SK-N-SH (cell line): ENCODE results near the gene CCNC. TPM values are rescaled to one million over a fixed set of nuclear protein-coding genes. Genes with fewer than 3 reads are reported as not detected.

Source experiments
- CTCF ChIA-PET: fragments of 300-600, 350-600 bp; formaldehyde crosslinking; extraction: SDS; loops from one replicate; lab custom pipeline; 2021; lab: Yijun Ruan, JAX
- POLR2A ChIA-PET: fragments of 350-600 bp; sonication (Branson Sonifier 250); formaldehyde crosslinking; extraction: SDS; loops from one replicate; lab custom pipeline; 2020; ENCODE audit warnings: antibody characterized with exemption, inconsistent platforms; lab: Yijun Ruan, JAX
- DNase-seq: peaks from one replicate; pipeline ENCODE4 v3.0.0; 2012
- H2AFZ ChIP-seq: fragments of 200-600 bp; sonication (generic); 2 replicates; pipeline ENCODE4 v1.8.1; 2016; ENCODE audit warnings: antibody characterized with exemption, mild to moderate bottlenecking, low read depth
- H3F3A ChIP-seq: fragments of 200-600 bp; sonication (generic); replicated peaks from 2 replicates; pipeline ENCODE3; 2016; ENCODE audit warnings: antibody characterized with exemption, mild to moderate bottlenecking; ENCODE audit not compliant: insufficient read depth
- H3K27ac ChIP-seq, 2 experiments: fragments of 200-500 bp in 1 of 2; fragments of 200-600 bp in 1 of 2; sonication (Bioruptor generic) in 1 of 2; sonication (generic), shearing (Covaris generic) in 1 of 2; 2 replicates each; pipeline versions ENCODE4 v1.5.1 to v1.6.1; 2014 to 2016; ENCODE audit warnings: low read depth in 2 of 2, inconsistent platforms in 1 of 2, low read length in 1 of 2, mild to moderate bottlenecking in 1 of 2, mixed read lengths in 1 of 2
- H3K27me3 ChIP-seq: fragments of 200-600 bp; sonication (generic), shearing (Covaris generic); 2 replicates; pipeline ENCODE4 v1.6.1; 2016; ENCODE audit warnings: mixed run types; ENCODE audit not compliant: insufficient read depth
- H3K36me3 ChIP-seq, 2 experiments: fragments of 200-500 bp in 1 of 2; fragments of 200-600 bp in 1 of 2; sonication (Bioruptor generic) in 1 of 2; sonication (generic) in 1 of 2; replicated peaks in 1 of 2; 2 replicates each; pipeline versions ENCODE3 to v1.5.1; 2014 to 2016; ENCODE audit warnings: low read length in 1 of 2, mild to moderate bottlenecking in 1 of 2; ENCODE audit not compliant: insufficient read depth in 2 of 2, control insufficient read depth in 1 of 2
- H3K4me1 ChIP-seq, 2 experiments: fragments of 200-500 bp in 1 of 2; fragments of 200-600 bp in 1 of 2; sonication (Bioruptor generic) in 1 of 2; sonication (generic), shearing (Covaris generic) in 1 of 2; 2 replicates each; pipeline versions ENCODE4 v1.5.1 to v1.6.1; 2014 to 2016; ENCODE audit warnings: low read depth in 1 of 2, low read length in 1 of 2, mixed run types in 1 of 2; ENCODE audit not compliant: insufficient read depth in 2 of 2, control insufficient read depth in 1 of 2
- H3K4me2 ChIP-seq: fragments of 200-600 bp; sonication (generic), shearing (Covaris generic); 2 replicates; pipeline ENCODE4 v1.6.1; 2017; ENCODE audit warnings: mixed run types
- H3K4me3 ChIP-seq, 2 experiments: fragments of 200-500 bp in 1 of 2; fragments of 200-600 bp in 1 of 2; sonication (Bioruptor generic) in 1 of 2; sonication (generic), shearing (Covaris generic) in 1 of 2; 2 replicates each; pipeline versions ENCODE4 v1.5.1 to v1.8.1; 2014 to 2016; ENCODE audit warnings: low read depth in 2 of 2, inconsistent platforms in 1 of 2, low read length in 1 of 2, mild to moderate bottlenecking in 1 of 2, mixed read lengths in 1 of 2, moderate library complexity in 1 of 2
- H3K79me2 ChIP-seq: fragments of 200-600 bp; sonication (generic); 2 replicates; pipeline ENCODE4 v1.8.1; 2017; ENCODE audit warnings: mild to moderate bottlenecking; ENCODE audit not compliant: insufficient read depth
- H3K9ac ChIP-seq: fragments of 200-600 bp; sonication (generic); 2 replicates; pipeline ENCODE4 v1.6.1; 2017; ENCODE audit warnings: mixed run types
- H3K9me2 ChIP-seq: fragments of 200-600 bp; sonication (generic); 2 replicates; pipeline ENCODE4 v1.6.1; 2017; ENCODE audit warnings: mixed run types
- H3K9me3 ChIP-seq: fragments of 200-600 bp; sonication (generic); 2 replicates; pipeline ENCODE4 v1.6.1; 2017; ENCODE audit warnings: mixed run types, mild to moderate bottlenecking, moderate library complexity
- H4K20me1 ChIP-seq: fragments of 200-600 bp; sonication (generic); 2 replicates; pipeline ENCODE4 v1.6.1; 2017; ENCODE audit warnings: mild to moderate bottlenecking, mixed run types; ENCODE audit not compliant: insufficient read depth
- CHD2 ChIP-seq: fragments of 150-350 bp; IDR thresholded peaks from 2 replicates; pipeline ENCODE4 v1.6.1; 2018; ENCODE audit warnings: low read length; ENCODE audit not compliant: partially characterized antibody
- MEF2A ChIP-seq: IDR thresholded peaks from 2 replicates; pipeline ENCODE4 v1.4.0; 2012; ENCODE audit warnings: low read depth, borderline replicate concordance
- NFIC ChIP-seq: IDR thresholded peaks from 2 replicates; pipeline ENCODE4 v1.4.0; 2012; ENCODE audit warnings: borderline replicate concordance
- POLR2AphosphoS5 ChIP-seq: IDR thresholded peaks from 2 replicates; pipeline ENCODE4 v1.6.1; 2012; ENCODE audit warnings: low read depth, low read length
- RXRA ChIP-seq: IDR thresholded peaks from 2 replicates; pipeline ENCODE4 v1.4.0; 2012; ENCODE audit warnings: low read depth, mild to moderate bottlenecking, borderline replicate concordance
- TAF1 ChIP-seq: IDR thresholded peaks from 2 replicates; pipeline ENCODE4 v1.6.1; 2012; ENCODE audit warnings: low read depth, mild to moderate bottlenecking, low read length, moderate library complexity, borderline replicate concordance
- TCF12 ChIP-seq: IDR thresholded peaks from 2 replicates; pipeline ENCODE4 v1.4.0; 2012
- YY1 ChIP-seq: IDR thresholded peaks from 2 replicates; pipeline ENCODE4 v1.4.0; 2012; ENCODE audit warnings: low read depth, mild to moderate bottlenecking
- WGBS: methylation state at CpG from one replicate; pipeline ENCODE4 v1.1.6; 2017; ENCODE audit warnings: low lambda C conversion rate; 5-methylcytosine and 5-hydroxymethylcytosine counted together
- polyA plus RNA-seq, 3 experiments: library from polyadenylated mRNA; depleted of rRNA; stranded (reverse); fragments of >200 nt; gene quantifications; 2 replicates each; pipeline ENCODE4 v1.2.3, GENCODE V29; 2012
- TF ChIP-seq, protein P1 (sequence below): IDR thresholded peaks from 2 replicates; pipeline ENCODE4 v1.4.0; 2012; ENCODE audit warnings: low read depth
- TF ChIP-seq, protein P2 (sequence below): IDR thresholded peaks from 2 replicates; pipeline ENCODE4 v1.6.1; 2012; ENCODE audit warnings: mild to moderate bottlenecking, low read depth, low read length, moderate library complexity
- TF ChIP-seq, protein P3 (sequence below): IDR thresholded peaks from 2 replicates; pipeline ENCODE4; 2012
- TF ChIP-seq, protein P4 (sequence below): IDR thresholded peaks from 2 replicates; pipeline ENCODE4 v1.4.0; 2012; ENCODE audit warnings: low read depth, borderline replicate concordance

The CCNC gene
- polyA plus RNA-seq, 1 of the 3 experiments (the other 2 are of a cell fraction) = 16.0 TPM

DNA sequence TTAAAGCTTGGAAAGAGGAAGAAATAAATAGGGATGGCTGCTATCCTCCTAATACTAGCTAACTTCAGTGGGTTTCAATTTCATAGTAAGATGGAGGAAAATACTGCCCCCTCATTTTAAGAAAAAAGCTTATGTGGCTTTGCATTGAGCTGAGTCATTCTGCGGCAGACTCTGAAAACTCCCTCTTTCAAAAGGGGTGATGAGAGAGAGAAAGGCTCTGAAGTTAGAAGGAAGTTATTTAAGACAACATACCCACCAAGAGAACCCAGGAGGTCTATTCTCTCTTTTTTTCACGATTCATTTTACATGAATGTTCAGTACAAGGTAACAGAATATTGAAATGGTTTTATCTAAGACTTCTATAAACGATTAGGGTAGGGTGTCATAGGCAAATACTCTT lies 42.7 kb upstream of the CCNC start:
- POLR2A ChIA-PET = interaction anchor here (0.7 kb wide), 1 partner anchor 138 kb away, joined by 3 read pairs; no protein-coding TSS in a partner anchor
- no peak overlapping the region for H3K9ac ChIP-seq
- no peaks in the 10 kb centered on the region for H3F3A ChIP-seq
- no peak for DNase-seq
- TF ChIP-seq TCF12 (no peak), TAF1 (no peak), RXRA (no peak)
- TF ChIP-seq, protein P1, sequence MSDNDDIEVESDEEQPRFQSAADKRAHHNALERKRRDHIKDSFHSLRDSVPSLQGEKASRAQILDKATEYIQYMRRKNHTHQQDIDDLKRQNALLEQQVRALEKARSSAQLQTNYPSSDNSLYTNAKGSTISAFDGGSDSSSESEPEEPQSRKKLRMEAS = no peak
- H3K79me2 ChIP-seq = no peaks in the 10 kb centered on the region
- peaks cover 0 to 10% of the 10 kb centered on the region in 2 experiments; a peak in 1 of 4 replicates for H3K4me1 ChIP-seq
- H3K27ac ChIP-seq = no peak overlapping the region
- H2AFZ ChIP-seq = no peak overlapping the region
- H3K27me3 ChIP-seq = peaks cover 87% of the 10 kb centered on the region
- WGBS = 3% methylated on average over 3 of the region's 3 CpGs
- no peaks in the 10 kb centered on the region for H3K36me3 ChIP-seq
- no peaks in the 10 kb centered on the region for H3K9me2 ChIP-seq
- no peak overlapping the region for H3K4me3 ChIP-seq
- H3K4me2 ChIP-seq = no peak overlapping the region
- CTCF ChIA-PET = interaction anchor here (1.2 to 4.5 kb wide), 3 partner anchors 9 to 143 kb away, joined by 4 to 27 read pairs (median 6); no protein-coding TSS in a partner anchor
- H3K9me3 ChIP-seq = no peaks in the 10 kb centered on the region
- H4K20me1 ChIP-seq = no peaks in the 10 kb centered on the region

DNA sequence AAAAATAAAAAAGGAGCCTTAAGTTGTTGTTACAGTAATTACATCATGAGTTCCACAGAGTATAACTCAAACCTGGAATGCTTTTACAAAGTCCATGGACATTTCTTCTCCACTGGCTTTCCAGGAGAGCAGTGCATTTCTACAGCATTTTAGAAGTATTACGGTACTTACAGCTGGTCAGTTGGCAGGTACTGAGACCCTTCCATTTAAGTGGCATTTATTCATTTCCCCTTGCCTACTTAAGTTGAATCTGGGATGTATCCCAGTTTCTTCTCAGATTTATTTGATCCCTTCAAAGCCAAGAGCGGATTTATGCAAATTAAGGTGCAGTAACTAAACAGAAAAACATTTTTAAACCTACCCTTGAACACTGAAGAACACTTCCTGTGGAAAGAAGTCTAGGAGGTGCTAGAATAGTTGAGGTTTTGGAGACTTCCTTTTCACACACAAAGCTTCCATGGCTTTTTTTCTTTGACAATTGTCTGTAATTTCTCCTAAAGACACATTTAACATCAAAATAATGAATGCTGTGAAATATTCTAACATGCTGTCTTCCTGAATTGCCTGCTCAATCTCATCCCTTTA lies 41.5 kb upstream of the CCNC start:
- no peaks in the 10 kb centered on the region for H3K36me3 ChIP-seq
- no peaks in the 10 kb centered on the region for H3F3A ChIP-seq
- H3K9me2 ChIP-seq = no peaks in the 10 kb centered on the region
- peaks cover 0 to 10% of the 10 kb centered on the region in 2 experiments; a peak in 1 of 4 replicates for H3K4me1 ChIP-seq
- H3K9ac ChIP-seq = no peak overlapping the region
- H3K4me2 ChIP-seq = no peak overlapping the region
- ChIA-PET POLR2A (no interaction called here), CTCF (interaction anchor here (0.9 to 1.8 kb wide), 4 partner anchors 10 to 141 kb away, joined by 3 to 4 read pairs (median 4); no protein-coding TSS in a partner anchor)
- H3K27ac ChIP-seq = no peak overlapping the region
- peaks cover 89% of the 10 kb centered on the region for H3K27me3 ChIP-seq
- no peaks in the 10 kb centered on the region for H4K20me1 ChIP-seq
- TF ChIP-seq, protein P2, sequence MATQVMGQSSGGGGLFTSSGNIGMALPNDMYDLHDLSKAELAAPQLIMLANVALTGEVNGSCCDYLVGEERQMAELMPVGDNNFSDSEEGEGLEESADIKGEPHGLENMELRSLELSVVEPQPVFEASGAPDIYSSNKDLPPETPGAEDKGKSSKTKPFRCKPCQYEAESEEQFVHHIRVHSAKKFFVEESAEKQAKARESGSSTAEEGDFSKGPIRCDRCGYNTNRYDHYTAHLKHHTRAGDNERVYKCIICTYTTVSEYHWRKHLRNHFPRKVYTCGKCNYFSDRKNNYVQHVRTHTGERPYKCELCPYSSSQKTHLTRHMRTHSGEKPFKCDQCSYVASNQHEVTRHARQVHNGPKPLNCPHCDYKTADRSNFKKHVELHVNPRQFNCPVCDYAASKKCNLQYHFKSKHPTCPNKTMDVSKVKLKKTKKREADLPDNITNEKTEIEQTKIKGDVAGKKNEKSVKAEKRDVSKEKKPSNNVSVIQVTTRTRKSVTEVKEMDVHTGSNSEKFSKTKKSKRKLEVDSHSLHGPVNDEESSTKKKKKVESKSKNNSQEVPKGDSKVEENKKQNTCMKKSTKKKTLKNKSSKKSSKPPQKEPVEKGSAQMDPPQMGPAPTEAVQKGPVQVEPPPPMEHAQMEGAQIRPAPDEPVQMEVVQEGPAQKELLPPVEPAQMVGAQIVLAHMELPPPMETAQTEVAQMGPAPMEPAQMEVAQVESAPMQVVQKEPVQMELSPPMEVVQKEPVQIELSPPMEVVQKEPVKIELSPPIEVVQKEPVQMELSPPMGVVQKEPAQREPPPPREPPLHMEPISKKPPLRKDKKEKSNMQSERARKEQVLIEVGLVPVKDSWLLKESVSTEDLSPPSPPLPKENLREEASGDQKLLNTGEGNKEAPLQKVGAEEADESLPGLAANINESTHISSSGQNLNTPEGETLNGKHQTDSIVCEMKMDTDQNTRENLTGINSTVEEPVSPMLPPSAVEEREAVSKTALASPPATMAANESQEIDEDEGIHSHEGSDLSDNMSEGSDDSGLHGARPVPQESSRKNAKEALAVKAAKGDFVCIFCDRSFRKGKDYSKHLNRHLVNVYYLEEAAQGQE = no peak
- TF ChIP-seq POLR2AphosphoS5 (no peak), NFIC (no peak), CHD2 (no peak), MEF2A (no peak), YY1 (no peak), RXRA (no peak)
- TF ChIP-seq, protein P3, sequence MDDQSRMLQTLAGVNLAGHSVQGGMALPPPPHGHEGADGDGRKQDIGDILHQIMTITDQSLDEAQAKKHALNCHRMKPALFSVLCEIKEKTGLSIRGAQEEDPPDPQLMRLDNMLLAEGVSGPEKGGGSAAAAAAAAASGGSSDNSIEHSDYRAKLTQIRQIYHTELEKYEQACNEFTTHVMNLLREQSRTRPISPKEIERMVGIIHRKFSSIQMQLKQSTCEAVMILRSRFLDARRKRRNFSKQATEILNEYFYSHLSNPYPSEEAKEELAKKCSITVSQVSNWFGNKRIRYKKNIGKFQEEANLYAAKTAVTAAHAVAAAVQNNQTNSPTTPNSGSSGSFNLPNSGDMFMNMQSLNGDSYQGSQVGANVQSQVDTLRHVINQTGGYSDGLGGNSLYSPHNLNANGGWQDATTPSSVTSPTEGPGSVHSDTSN = no peak
- TF ChIP-seq, protein P4, sequence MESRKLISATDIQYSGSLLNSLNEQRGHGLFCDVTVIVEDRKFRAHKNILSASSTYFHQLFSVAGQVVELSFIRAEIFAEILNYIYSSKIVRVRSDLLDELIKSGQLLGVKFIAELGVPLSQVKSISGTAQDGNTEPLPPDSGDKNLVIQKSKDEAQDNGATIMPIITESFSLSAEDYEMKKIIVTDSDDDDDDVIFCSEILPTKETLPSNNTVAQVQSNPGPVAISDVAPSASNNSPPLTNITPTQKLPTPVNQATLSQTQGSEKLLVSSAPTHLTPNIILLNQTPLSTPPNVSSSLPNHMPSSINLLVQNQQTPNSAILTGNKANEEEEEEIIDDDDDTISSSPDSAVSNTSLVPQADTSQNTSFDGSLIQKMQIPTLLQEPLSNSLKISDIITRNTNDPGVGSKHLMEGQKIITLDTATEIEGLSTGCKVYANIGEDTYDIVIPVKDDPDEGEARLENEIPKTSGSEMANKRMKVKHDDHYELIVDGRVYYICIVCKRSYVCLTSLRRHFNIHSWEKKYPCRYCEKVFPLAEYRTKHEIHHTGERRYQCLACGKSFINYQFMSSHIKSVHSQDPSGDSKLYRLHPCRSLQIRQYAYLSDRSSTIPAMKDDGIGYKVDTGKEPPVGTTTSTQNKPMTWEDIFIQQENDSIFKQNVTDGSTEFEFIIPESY = no peak
- no peak overlapping the region for H2AFZ ChIP-seq
- H3K9me3 ChIP-seq = no peaks in the 10 kb centered on the region
- 26% methylated on average over 2 of the region's 2 CpGs for WGBS
- H3K79me2 ChIP-seq = no peaks in the 10 kb centered on the region
- no peak overlapping the region for H3K4me3 ChIP-seq
- DNase-seq = no peak
